Tibial artery (tissue), 4 donors: ENCODE results near the gene CILP2.

Source experiments
- DNase-seq, 2 donors: peaks; one replicate each; pipeline ENCODE4 v3.0.0-alpha.2; 2019
- H3K27ac ChIP-seq, 2 donors: fragments of 200-600 bp; sonication (generic) in 1 of 2; 1 replicate in 1 of 2; 2 replicates in 1 of 2; pipeline ENCODE4 v1.5.1; 2018 to 2019; ENCODE audit warnings: mild to moderate bottlenecking in 1 of 2
- H3K27me3 ChIP-seq, 2 donors: fragments of 200-600 bp; sonication (generic) in 1 of 2; one replicate each; pipeline versions ENCODE4 v1.5.1 to v1.6.0; 2016 to 2019
- H3K36me3 ChIP-seq, 3 donors: fragments of 200-600 bp; sonication (generic) in 2 of 3; one replicate each; pipeline ENCODE4 v1.5.1; 2016 to 2019; ENCODE audit warnings: mild to moderate bottlenecking in 2 of 3
- H3K4me1 ChIP-seq, 4 donors: fragments of 200-600 bp; sonication (generic) in 2 of 4; 1 replicate in 3 of 4; 2 replicates in 1 of 4; pipeline ENCODE4 v1.5.1; 2016 to 2019
- H3K4me3 ChIP-seq, 2 donors: fragments of 200-600 bp; sonication (generic) in 1 of 2; 1 replicate in 1 of 2; 2 replicates in 1 of 2; pipeline ENCODE4 v1.5.1; 2018 to 2019; ENCODE audit warnings: mild to moderate bottlenecking in 2 of 2
- H3K9me3 ChIP-seq, 3 donors: fragments of 200-600 bp; sonication (generic) in 1 of 3; one replicate each; pipeline ENCODE4 v1.5.1; 2016 to 2019
- CTCF ChIP-seq, 2 experiments: fragments of 200-600 bp in 1 of 2; fragments of 450-650 bp in 1 of 2; IDR thresholded peaks; one replicate each; pipeline ENCODE4 v1.5.1; 2017 to 2019; ENCODE audit warnings: antibody characterized with exemption in 2 of 2, mild to moderate bottlenecking in 1 of 2, moderate library complexity in 1 of 2
- intact Hi-C: fragments of 100-400 bp; cut with DNase I; formaldehyde crosslinking; loops from one replicate; pipeline ENCODE4 v1.15.0; 2023; ENCODE audit warnings: low total_unique reads

CILP2 gene

GRCh38 chr19:19580418-19580817 is 42.4 kb downstream of the CILP2 start:
- Histone ChIP-seq H3K4me3 (no peak overlapping the region), H3K27me3 (no peaks in the 10 kb centered on the region), H3K36me3 (no peaks in the 10 kb centered on the region), H3K4me1 (no peaks in the 10 kb centered on the region), H3K9me3 (no peaks in the 10 kb centered on the region), H3K27ac (no peak overlapping the region)
- no peak for TF ChIP-seq CTCF (IDR thresholded peaks at IDR 0.05)
- no peak for DNase-seq
- intact Hi-C loops: no loop called here

GRCh38 chr19:19581391-19581790 is 43.3 kb downstream of the CILP2 start:
- intact Hi-C loops: no loop called here
- no peaks in the 10 kb centered on the region for H3K4me1 ChIP-seq
- no peak overlapping the region for H3K27ac ChIP-seq
- no peak overlapping the region for H3K4me3 ChIP-seq
- no peaks in the 10 kb centered on the region for H3K36me3 ChIP-seq
- DNase-seq: no peak
- TF ChIP-seq CTCF (IDR thresholded peaks at IDR 0.05): no peak
- no peaks in the 10 kb centered on the region for H3K9me3 ChIP-seq
- no peaks in the 10 kb centered on the region for H3K27me3 ChIP-seq

GRCh38 chr19:19582471-19582870 is 44.4 kb downstream of the CILP2 start:
- no peaks in the 10 kb centered on the region for H3K27me3 ChIP-seq
- H3K4me3 ChIP-seq: no peak overlapping the region
- no peaks in the 10 kb centered on the region for H3K36me3 ChIP-seq
- TF ChIP-seq CTCF (IDR thresholded peaks at IDR 0.05): no peak
- H3K4me1 ChIP-seq: no peaks in the 10 kb centered on the region
- no peaks in the 10 kb centered on the region for H3K9me3 ChIP-seq
- H3K27ac ChIP-seq: no peak overlapping the region
- no peak for DNase-seq
- intact Hi-C loops: no loop called here

- H3K27me3 ChIP-seq: no peaks in the 10 kb centered on the region
- no peaks in the 10 kb centered on the region for H3K4me1 ChIP-seq
- no peak for TF ChIP-seq CTCF (IDR thresholded peaks at IDR 0.05)
- intact Hi-C loops: no loop called here
- H3K36me3 ChIP-seq: no peaks in the 10 kb centered on the region
- no peak for DNase-seq
- H3K9me3 ChIP-seq: no peaks in the 10 kb centered on the region
- H3K4me3 ChIP-seq: no peak overlapping the region
- no peak overlapping the region for H3K27ac ChIP-seq
Measured at GRCh38 chr19:19584356-19584755, 46.3 kb downstream of the CILP2 start.

- Histone ChIP-seq H3K4me1 (peaks cover 0 to 10% (median 6%) of the 10 kb centered on the region in 4 donors), H3K4me3 (no peak overlapping the region), H3K9me3 (no peaks in the 10 kb centered on the region), H3K27me3 (no peaks in the 10 kb centered on the region), H3K27ac (no peak overlapping the region), H3K36me3 (no peaks in the 10 kb centered on the region)
- TF ChIP-seq CTCF (IDR thresholded peaks at IDR 0.05): no peak
- intact Hi-C loops: no loop called here
- DNase-seq: no peak
Measured at GRCh38 chr19:19587771-19588170, 49.7 kb downstream of the CILP2 start.

- no peak for DNase-seq
- no peaks in the 10 kb centered on the region for H3K27me3 ChIP-seq
- no peaks in the 10 kb centered on the region for H3K36me3 ChIP-seq
- no peak for TF ChIP-seq CTCF (IDR thresholded peaks at IDR 0.05)
- H3K4me1 ChIP-seq: peaks cover 0 to 10% (median 6%) of the 10 kb centered on the region in 4 donors
- no peak overlapping the region for H3K4me3 ChIP-seq
- H3K27ac ChIP-seq: no peak overlapping the region
- intact Hi-C loops: no loop called here
- H3K9me3 ChIP-seq: no peaks in the 10 kb centered on the region
Measured at GRCh38 chr19:19588546-19588945, 50.5 kb downstream of the CILP2 start.
